Endodermal cell (in vitro differentiated cells): Measurements from ENCODE around the gene E2F6. TPM values are rescaled to one million over a fixed set of nuclear protein-coding genes. Genes with fewer than 3 reads are reported as not detected.

Experiments
- DNase-seq: peaks from one replicate; pipeline ENCODE4 v3.0.0-alpha.2; 2017
- H3K27ac ChIP-seq: 2 replicates; pipeline ENCODE4 v1.5.1; 2013; ENCODE audit warnings: mild to moderate bottlenecking, low read depth, low read length, moderate library complexity
- H3K27me3 ChIP-seq: 2 replicates; pipeline ENCODE4 v1.6.1; 2013; ENCODE audit warnings: mild to moderate bottlenecking, low read length, moderate library complexity; ENCODE audit not compliant: insufficient read depth, control insufficient read depth, poor library complexity, severe bottlenecking
- H3K36me3 ChIP-seq: 2 replicates; pipeline ENCODE4 v1.7.0; 2013; ENCODE audit warnings: mild to moderate bottlenecking, low read length, moderate library complexity; ENCODE audit not compliant: control insufficient read depth, insufficient read depth
- H3K4me1 ChIP-seq: one replicate; pipeline ENCODE4 v1.7.0; 2013; ENCODE audit warnings: low read length; ENCODE audit not compliant: control insufficient read depth, insufficient read depth
- H3K4me3 ChIP-seq: 2 replicates; pipeline ENCODE4 v1.5.1; 2013; ENCODE audit warnings: mild to moderate bottlenecking, low read length, moderate library complexity
- H3K9ac ChIP-seq: 2 replicates; pipeline ENCODE4 v1.6.1; 2013; ENCODE audit warnings: mild to moderate bottlenecking, low read length, moderate library complexity; ENCODE audit not compliant: poor library complexity, severe bottlenecking; ENCODE audit errors: extremely low read depth
- H3K9me3 ChIP-seq: 2 replicates; pipeline ENCODE4 v1.6.1; 2013; ENCODE audit warnings: mild to moderate bottlenecking, low read length, moderate library complexity; ENCODE audit not compliant: control insufficient read depth
- H3K27ac Mint-ChIP-seq: 2 replicates; pipeline ENCODE4 v1.8.0; 2020; ENCODE audit warnings: mixed read lengths
- H3K27me3 Mint-ChIP-seq: 2 replicates; pipeline ENCODE4 v1.8.0; 2021; ENCODE audit warnings: mild to moderate bottlenecking, mixed read lengths; ENCODE audit not compliant: insufficient read depth
- H3K36me3 Mint-ChIP-seq: 2 replicates; pipeline ENCODE4 v1.8.0; 2020; ENCODE audit warnings: low read depth, mixed read lengths
- H3K4me1 Mint-ChIP-seq: 2 replicates; pipeline ENCODE4 v1.8.0; 2020; ENCODE audit warnings: mixed read lengths
- H3K4me3 Mint-ChIP-seq: 2 replicates; pipeline ENCODE4 v1.8.0; 2020; ENCODE audit warnings: mild to moderate bottlenecking, moderate library complexity, mixed read lengths
- H3K9me3 Mint-ChIP-seq: 2 replicates; pipeline ENCODE4 v1.8.0; 2020; ENCODE audit warnings: mild to moderate bottlenecking, mixed read lengths
- WGBS, 2 experiments: methylation state at CpG; one replicate each; pipeline versions ENCODE4 v1.1.5 to v1.1.7; 2013; ENCODE audit warnings: missing lambda C conversion rate in 2 of 2, mixed read lengths in 1 of 2; ENCODE audit not compliant: insufficient coverage in 1 of 2, insufficient read length in 1 of 2; 5-methylcytosine and 5-hydroxymethylcytosine counted together
- total RNA-seq, 2 donors: library from RNA; stranded (reverse); fragmentation: NEBNext Ultra II Directional in 1 of 2; extraction: Animal tissue kit (Norgen Biotek cat#: 25700) in 1 of 2; gene quantifications; 2 replicates in 1 of 2; 3 replicates in 1 of 2; pipeline ENCODE4 v1.2.1, GENCODE V29; 2021
- TF ChIP-seq, protein P1 (sequence below): fragments of 200-600 bp; sonication (generic); conservative IDR thresholded peaks from 2 replicates; pipeline ENCODE4 v1.5.0; 2021; ENCODE audit warnings: antibody characterized with exemption, mild to moderate bottlenecking

E2F6 gene
- total RNA-seq, 2 donors from 2014 or later = 24.9 to 30.3 TPM

DNA sequence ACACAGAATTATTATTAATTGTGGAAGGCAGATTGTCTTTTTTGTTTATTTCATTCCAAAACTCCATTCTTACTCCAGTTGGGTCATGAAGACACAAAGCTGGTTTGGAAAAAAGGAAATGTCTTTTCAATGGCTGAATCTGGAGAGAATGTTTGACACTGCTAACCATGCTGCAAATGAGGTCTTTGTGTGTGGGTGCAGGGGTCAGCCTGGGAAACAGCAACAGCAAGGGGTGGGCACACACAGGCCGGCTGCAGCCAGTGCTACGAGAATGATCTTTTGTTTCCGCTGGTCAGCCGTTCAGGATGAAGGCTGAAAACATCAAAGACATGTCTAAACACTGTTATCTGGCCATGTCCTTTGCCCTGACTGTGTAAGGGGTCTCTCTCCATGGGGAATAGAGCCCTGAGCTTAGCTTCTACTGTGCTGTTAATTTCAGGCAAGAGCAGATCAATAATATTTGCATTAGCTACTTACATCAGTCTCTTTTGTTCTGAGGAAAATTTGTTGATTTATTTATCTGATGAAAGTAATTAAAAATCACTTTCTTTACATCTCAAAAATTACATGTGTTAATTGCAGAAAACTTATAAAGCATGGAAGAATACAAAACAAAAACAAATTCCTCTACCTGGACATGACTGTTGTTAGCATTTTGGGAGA, 33.3 kb upstream of the E2F6 start:
- H3K4me1 Mint-ChIP-seq = peaks cover 31% of the 10 kb centered on the region

DNA sequence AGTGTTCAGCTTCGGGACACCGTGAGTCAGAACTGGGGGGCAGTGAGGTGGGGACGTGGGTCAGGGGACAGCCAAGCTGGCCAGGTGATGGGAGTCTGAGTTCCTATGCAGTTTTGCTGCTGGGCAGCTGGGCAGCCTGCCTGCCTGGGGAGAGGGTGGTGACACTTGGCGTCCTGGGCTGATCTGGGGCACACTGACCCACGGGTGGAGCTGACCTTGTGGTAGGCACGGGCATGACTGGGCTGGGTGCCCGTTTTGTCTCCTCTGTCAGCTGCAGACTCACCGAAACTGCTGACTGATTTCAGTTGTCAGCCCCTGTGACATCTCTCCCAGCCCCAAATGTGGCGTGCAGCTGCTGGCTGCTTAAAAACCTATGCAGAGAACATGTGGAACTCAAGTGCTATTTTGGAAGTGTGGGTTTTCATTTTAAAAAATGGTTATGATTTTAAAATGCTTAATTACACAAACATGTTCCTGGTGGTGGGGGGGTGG, 32.6 kb upstream of the E2F6 start:
- H3K4me3 Mint-ChIP-seq = no peak overlapping the region
- Histone ChIP-seq H3K27ac (peak overlapping the region; percentile 92), H3K4me1 (peaks cover 18% of the 10 kb centered on the region), H3K9ac (no peak overlapping the region), H3K4me3 (peak overlapping the region; percentile 6), H3K27me3 (no peaks in the 10 kb centered on the region), H3K9me3 (peaks cover 10% of the 10 kb centered on the region), H3K36me3 (peaks cover 29% of the 10 kb centered on the region)
- peaks cover 34% of the 10 kb centered on the region for H3K4me1 Mint-ChIP-seq
- peaks cover 15% of the 10 kb centered on the region for H3K36me3 Mint-ChIP-seq
- TF ChIP-seq, protein P1, sequence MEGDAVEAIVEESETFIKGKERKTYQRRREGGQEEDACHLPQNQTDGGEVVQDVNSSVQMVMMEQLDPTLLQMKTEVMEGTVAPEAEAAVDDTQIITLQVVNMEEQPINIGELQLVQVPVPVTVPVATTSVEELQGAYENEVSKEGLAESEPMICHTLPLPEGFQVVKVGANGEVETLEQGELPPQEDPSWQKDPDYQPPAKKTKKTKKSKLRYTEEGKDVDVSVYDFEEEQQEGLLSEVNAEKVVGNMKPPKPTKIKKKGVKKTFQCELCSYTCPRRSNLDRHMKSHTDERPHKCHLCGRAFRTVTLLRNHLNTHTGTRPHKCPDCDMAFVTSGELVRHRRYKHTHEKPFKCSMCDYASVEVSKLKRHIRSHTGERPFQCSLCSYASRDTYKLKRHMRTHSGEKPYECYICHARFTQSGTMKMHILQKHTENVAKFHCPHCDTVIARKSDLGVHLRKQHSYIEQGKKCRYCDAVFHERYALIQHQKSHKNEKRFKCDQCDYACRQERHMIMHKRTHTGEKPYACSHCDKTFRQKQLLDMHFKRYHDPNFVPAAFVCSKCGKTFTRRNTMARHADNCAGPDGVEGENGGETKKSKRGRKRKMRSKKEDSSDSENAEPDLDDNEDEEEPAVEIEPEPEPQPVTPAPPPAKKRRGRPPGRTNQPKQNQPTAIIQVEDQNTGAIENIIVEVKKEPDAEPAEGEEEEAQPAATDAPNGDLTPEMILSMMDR = no peak
- H3K27me3 Mint-ChIP-seq = no peaks in the 10 kb centered on the region
- WGBS, 2 experiments = 53 to 73% methylated on average over 9 of the region's 9 CpGs
- no peak for DNase-seq
- H3K27ac Mint-ChIP-seq = no peak overlapping the region
- H3K9me3 Mint-ChIP-seq = peaks cover 11% of the 10 kb centered on the region

More for the DNA sequence above, 33.3 kb upstream of the E2F6 start:
- Histone ChIP-seq H3K9me3 (peaks cover 11% of the 10 kb centered on the region), H3K27me3 (no peaks in the 10 kb centered on the region), H3K4me1 (peaks cover 17% of the 10 kb centered on the region), H3K27ac (peak overlapping the region; percentile 92), H3K4me3 (peak overlapping the region; percentile 6), H3K9ac (no peak overlapping the region), H3K36me3 (peaks cover 29% of the 10 kb centered on the region)
- peak overlapping the region; percentile 77 for H3K27ac Mint-ChIP-seq
- peak overlapping the region; percentile 35 for H3K4me3 Mint-ChIP-seq
- TF ChIP-seq, protein P1 = no peak
- no peaks in the 10 kb centered on the region for H3K27me3 Mint-ChIP-seq
- 0 to 22% methylated on average over 1 to 4 of the region's 4 CpGs for WGBS, 2 experiments
- peak; percentile 68 for DNase-seq
- peaks cover 11% of the 10 kb centered on the region for H3K9me3 Mint-ChIP-seq
- peaks cover 17% of the 10 kb centered on the region for H3K36me3 Mint-ChIP-seq

- Histone ChIP-seq H3K4me3 (peak overlapping the region; percentile 50), H3K36me3 (peaks cover 29% of the 10 kb centered on the region), H3K9me3 (no peaks in the 10 kb centered on the region), H3K27me3 (no peaks in the 10 kb centered on the region), H3K9ac (peak overlapping the region; percentile 19), H3K27ac (peak overlapping the region; percentile 90), H3K4me1 (peaks cover 40% of the 10 kb centered on the region)
- Mint-ChIP-seq H3K4me1 (peaks cover 51% of the 10 kb centered on the region), H3K27ac (peak overlapping the region; percentile 64), H3K36me3 (peaks cover 6% of the 10 kb centered on the region), H3K27me3 (no peaks in the 10 kb centered on the region), H3K4me3 (peak overlapping the region; percentile 10), H3K9me3 (no peaks in the 10 kb centered on the region)
- 9 to 42% methylated on average over 9 to 29 of the region's 30 CpGs for WGBS, 2 experiments
- peak; percentile 80 for DNase-seq
- TF ChIP-seq, protein P1 = no peak
These were observed 30.1 kb upstream of the E2F6 start for GRCh38 chr2:11495844-11496681.
